Erythroblast (primary cell): ENCODE measurements around the gene GP1BA.

Experiments
- DNase-seq, 2 experiments: peaks; one replicate each; lab custom pipeline; 2025; lab: John Stamatoyannopoulos, UW
- GATA1 ChIP-seq: IDR thresholded peaks from 2 replicates; pipeline ENCODE4 v1.6.1; 2011; ENCODE audit warnings: low read depth, mild to moderate bottlenecking, control low read depth, low read length, moderate library complexity
- POLR2A ChIP-seq: IDR thresholded peaks from 2 replicates; pipeline ENCODE4 v1.6.1; 2011; ENCODE audit warnings: mild to moderate bottlenecking, low read length

Gene GP1BA

DNA sequence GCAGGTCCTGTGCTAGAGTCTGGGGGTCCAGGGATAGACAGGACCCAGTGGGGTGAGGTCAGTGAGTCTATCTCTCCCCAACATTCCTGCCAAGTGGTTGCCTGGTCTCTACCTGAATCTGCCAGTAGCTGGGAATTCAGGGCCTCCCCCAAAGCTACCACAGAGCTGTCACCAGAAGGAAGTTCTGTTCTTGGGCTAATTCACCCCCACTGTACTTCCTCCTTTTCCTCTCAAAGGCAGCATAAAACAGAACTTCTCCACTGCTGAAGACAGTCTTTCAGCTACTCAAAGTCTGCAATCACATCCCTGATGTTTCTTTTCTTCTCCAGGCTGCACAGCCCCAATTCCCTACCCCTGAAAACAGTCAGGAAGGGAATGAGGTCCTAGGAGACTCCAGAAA, 46.6 kb downstream of the GP1BA start:
- no peak for DNase-seq
- no peak for TF ChIP-seq POLR2A
- no peak for TF ChIP-seq GATA1

DNA sequence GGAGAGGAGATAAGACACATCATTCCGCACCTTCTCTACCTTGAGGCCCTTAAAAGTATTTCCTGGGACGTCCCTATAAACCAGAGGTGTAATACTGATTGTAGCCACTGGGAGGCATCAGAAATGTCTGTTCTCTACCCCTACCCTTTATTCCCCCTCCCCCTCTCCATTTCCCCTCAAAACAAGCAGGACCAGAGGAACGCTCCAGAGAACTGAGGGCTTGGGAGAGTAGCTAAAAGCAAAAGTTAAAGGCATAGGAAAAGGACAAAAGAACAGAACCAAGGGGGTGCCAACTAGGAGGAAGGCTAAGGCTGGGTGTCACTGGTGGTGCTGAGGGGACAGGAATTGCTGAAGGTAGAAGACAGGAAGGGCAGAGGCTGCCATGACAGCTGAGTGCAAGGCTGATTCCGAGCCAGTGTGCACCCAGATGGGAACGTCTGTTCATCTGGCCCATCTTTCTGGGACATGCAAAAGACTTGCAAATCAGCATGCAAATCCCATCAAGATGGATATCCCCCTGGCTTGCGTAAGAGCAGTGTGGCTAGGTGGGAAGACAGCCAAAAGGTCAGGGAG, 48.7 kb downstream of the GP1BA start:
- TF ChIP-seq POLR2A: no peak
- TF ChIP-seq GATA1: no peak
- DNase-seq: peak; percentile 45 to 68

DNA sequence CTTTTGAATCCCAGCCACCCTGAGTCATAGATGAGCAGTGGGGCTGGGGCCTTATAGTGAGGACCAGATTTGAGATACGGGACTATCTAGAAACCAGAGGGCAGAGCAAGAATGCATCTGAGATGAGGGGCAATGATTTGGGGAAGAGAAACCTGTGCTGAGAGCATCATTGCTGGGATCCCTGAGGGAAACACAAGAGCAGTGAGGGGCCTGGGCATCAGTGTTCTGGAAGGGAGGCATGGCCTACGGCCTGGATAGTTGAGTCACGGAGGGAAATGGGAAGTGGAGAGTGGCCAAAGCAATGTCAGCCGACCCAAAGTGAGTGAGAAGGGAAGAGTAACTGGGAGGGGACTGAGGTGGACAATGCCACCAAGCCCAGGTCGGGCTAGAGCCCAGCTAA, 50.2 kb downstream of the GP1BA start:
- DNase-seq: no peak

More for the DNA sequence above, 50.2 kb downstream of the GP1BA start:
- no peak for TF ChIP-seq POLR2A
- no peak for TF ChIP-seq GATA1
